ENCODE measurements around the gene KIAA1549.

- TF ChIP-seq CTCF (IDR thresholded peaks at IDR 0.05) (no peak), POLR2A (IDR thresholded peaks at IDR 0.05) (no peak)
These were observed 59.9 kb downstream of the KIAA1549 start for GRCh38 chr7:138921277-138921676.
